Endometrium (tissue), 2 donors: ENCODE results near the gene TAS1R1.
"Not testable (repeated sequence)": the region's sequence is repeated elsewhere in the genome, so short reads cannot be mapped to it uniquely, and the experiment has no call there.

Experiments used
- FAIRE-seq: peaks from 2 replicates; lab custom pipeline; 2012; peaks lifted over from hg19 to GRCh38; lab: Jason Lieb, UNC
- donor health status: control.
- donor health status: control.

Gene TAS1R1

GRCh38 chr1:6521536-6521935 is 33.6 kb upstream of the TAS1R1 start:
- FAIRE-seq, result no peak

GRCh38 chr1:6523566-6523965 is 31.5 kb upstream of the TAS1R1 start:
- FAIRE-seq, result no peak

GRCh38 chr1:6526316-6526715 is 28.8 kb upstream of the TAS1R1 start:
- no peak for FAIRE-seq

GRCh38 chr1:6528492-6528891 is 26.6 kb upstream of the TAS1R1 start:
- FAIRE-seq, result no peak

- FAIRE-seq, result no peak
Measured at GRCh38 chr1:6530504-6531160, 24.5 kb upstream of the TAS1R1 start.

GRCh38 chr1:6531996-6532395 is 23.1 kb upstream of the TAS1R1 start:
- no peak for FAIRE-seq

- no peak for FAIRE-seq
Measured at GRCh38 chr1:6534248-6534822, 20.8 kb upstream of the TAS1R1 start.

GRCh38 chr1:6535214-6535613 is 19.9 kb upstream of the TAS1R1 start:
- FAIRE-seq, result no peak

- FAIRE-seq, result no peak
Measured at GRCh38 chr1:6536291-6536690, 18.8 kb upstream of the TAS1R1 start.

GRCh38 chr1:6538956-6539355 is 16.2 kb upstream of the TAS1R1 start:
- FAIRE-seq, result no peak

GRCh38 chr1:6544831-6545230 is 10.3 kb upstream of the TAS1R1 start:
- FAIRE-seq, result no peak

GRCh38 chr1:6545276-6546112 is 9.6 kb upstream of the TAS1R1 start:
- FAIRE-seq, result no peak

GRCh38 chr1:6546326-6546725 is 8.8 kb upstream of the TAS1R1 start:
- FAIRE-seq, result no peak

GRCh38 chr1:6547301-6547700 is 7.8 kb upstream of the TAS1R1 start:
- FAIRE-seq, result no peak

GRCh38 chr1:6554031-6554906 is 838 bp upstream of the TAS1R1 start, which contains the start of gene NOL9:
Gene NOL9, minus strand, starts transcription at chr1:6554513. Its CDS starts 11 bp downstream, at chr1:6554502.
- FAIRE-seq, result peak; percentile 43

GRCh38 chr1:6557597-6557996 is 2.5 kb downstream of the TAS1R1 start:
- no peak for FAIRE-seq

GRCh38 chr1:6559161-6559560 is 4.1 kb downstream of the TAS1R1 start:
- FAIRE-seq, result not testable (repeated sequence)

GRCh38 chr1:6560267-6560666 is 5.2 kb downstream of the TAS1R1 start:
- no peak for FAIRE-seq

- no peak for FAIRE-seq
Measured at GRCh38 chr1:6569033-6569432, 13.9 kb downstream of the TAS1R1 start.

- no peak for FAIRE-seq
Measured at GRCh38 chr1:6570100-6570499, 15.0 kb downstream of the TAS1R1 start.

GRCh38 chr1:6570987-6571386 is 15.9 kb downstream of the TAS1R1 start:
- FAIRE-seq, result no peak
